ENCODE results near the gene ZCCHC17.
A peak's percentile ranks its signal among the peaks of the same experiment; 100 is the strongest.
"Not testable (repeated sequence)": the region's sequence is repeated elsewhere in the genome, so short reads cannot be mapped to it uniquely, and the experiment has no call there.

Gene ZCCHC17

DNA sequence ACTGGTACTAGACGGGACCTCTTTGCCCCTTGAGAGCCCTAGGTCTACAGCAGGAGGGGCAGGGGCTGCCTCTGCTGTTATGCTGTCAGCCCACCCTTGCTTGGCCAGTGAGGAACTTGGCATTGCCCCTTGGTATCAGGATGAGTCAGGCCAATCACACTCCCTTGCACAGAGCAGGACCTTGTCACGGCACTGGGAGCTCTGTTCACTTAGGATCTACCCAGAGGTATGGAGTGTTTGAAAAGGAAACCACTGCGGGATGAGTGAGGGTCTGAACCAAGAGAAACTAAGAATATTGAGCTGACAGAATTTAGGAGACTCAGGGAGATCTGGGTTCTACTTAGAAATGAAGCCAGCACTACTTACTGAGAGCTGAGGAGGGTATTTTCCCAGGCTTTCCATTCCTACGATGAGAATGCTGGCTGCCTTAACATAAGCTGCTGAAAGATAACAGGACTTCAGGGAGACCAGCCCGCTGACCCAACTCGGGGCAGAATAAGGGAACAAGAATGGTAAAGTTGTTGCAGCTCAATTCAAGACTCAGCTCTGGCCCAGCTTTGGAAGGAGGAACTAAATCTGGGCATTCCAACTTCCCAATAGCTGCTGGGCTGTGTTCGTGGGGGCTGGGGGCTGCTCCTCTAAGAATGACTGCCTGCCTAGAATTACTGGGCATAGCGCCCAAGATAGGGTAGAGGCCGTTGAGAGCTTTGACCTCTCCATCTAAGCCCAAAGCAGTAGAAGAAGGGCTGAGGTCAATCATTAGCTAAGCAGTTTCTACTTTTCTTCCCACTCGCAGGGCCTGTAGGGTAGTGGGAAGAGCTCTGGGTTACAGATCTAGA is 74.5 kb downstream of the ZCCHC17 start:
- no peak for DNase-seq

DNA sequence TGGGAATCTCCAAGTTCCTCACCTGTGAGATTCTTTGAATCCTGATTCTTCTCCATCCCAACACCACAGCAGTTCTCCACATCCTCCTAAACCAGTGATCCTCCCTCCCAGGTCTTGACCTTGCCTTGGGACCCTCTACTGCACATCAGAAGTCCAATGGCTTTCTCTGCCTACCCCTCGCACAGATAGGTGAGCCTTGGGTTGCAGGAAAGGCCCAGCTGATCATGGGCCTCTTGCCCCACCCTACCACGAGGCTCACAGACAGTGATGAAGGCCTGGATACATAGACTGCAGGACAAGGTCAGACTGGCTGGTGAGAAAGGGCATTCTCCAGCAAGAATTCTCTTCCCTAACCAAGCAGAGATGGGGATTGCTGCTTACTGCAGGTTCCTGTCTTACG is 75.2 kb downstream of the ZCCHC17 start:
- no peak for DNase-seq

GRCh38 chr1:31372751-31373055 is 75.9 kb downstream of the ZCCHC17 start:
- DNase-seq: no peak

DNA sequence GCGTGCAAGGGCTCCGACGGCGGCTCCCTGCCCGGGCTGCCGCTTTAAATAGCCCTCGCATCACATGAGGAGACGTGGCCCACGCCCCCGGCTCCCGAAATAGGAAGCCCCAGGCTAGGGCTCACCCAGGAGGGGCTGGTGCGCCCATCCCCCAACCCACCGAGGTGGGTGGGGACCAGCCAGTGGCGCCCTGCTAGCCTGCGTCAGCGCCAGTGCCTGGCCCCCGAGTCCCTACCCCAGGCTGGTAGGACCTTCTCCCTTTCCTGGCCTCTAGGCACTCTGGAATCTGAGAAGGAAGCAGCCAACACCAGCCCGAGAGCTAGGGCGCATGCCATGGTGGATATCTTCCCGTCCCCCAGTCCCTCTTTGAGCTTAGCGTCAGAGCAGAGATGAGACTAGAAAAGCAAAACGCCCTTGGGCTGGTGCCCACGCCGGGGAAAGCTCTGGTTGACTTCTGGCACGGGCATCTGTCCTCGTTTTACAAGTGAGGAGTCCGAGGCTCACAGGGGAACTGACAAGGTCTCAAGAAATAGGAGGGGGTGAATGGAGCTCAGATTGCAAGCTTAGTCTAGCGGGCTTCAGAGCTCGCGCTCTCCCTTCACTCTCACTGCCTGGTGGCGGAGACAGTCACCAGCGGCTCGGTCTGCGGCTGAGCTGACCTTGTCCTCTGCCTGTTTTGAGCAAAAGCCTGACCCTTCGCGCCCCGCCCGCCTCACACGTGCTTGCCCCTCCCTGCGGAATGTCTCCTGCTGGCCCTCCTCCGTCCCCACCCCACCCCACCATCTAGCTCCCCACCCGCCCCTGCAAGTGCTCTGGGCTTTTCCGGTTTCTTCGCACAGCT is 76.4 kb downstream of the ZCCHC17 start, which contains the start of gene FABP3:
Gene FABP3 (minus strand): TSS at position 21 of the 841 bp plus-strand sequence. CDS start 62 bp downstream, outside the sequence.
- peak; percentile 70 for DNase-seq

- DNase-seq: no peak
Observed at GRCh38 chr1:31373897-31374486, 77.2 kb downstream of the ZCCHC17 start.

DNA sequence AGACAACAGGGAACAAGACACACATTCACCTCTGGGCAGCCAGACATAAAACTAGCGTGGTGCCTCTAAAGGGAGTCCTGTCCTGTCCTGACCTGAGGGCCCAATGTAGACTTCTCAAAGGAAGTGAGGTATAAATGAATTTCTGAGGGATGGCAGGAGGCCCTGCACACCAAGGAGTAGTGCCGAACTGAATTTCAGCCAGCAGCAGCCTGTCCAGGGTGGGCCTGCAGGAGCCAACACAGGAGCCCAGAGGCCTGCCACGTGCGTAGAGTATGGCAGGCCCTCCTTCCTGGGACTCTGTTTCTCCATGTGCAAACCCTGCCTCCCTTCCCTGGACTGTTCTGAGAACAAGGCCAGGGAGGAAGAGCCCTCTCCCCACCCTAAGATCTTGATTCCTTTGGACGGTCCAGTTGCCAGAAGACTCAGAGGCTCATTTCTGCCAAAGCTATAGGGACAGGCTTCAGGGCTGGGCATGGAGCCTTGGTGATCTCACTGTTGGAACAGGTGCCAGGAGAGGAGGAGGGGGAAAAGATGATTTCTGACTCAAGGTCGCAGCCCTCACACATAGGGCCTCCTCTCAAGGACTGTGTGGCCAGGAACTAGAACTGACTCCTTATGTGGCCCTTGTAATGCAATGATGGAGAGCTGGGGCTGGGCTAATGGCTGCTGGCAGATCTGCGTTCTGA is 77.8 kb downstream of the ZCCHC17 start:
- no peak for DNase-seq

DNA sequence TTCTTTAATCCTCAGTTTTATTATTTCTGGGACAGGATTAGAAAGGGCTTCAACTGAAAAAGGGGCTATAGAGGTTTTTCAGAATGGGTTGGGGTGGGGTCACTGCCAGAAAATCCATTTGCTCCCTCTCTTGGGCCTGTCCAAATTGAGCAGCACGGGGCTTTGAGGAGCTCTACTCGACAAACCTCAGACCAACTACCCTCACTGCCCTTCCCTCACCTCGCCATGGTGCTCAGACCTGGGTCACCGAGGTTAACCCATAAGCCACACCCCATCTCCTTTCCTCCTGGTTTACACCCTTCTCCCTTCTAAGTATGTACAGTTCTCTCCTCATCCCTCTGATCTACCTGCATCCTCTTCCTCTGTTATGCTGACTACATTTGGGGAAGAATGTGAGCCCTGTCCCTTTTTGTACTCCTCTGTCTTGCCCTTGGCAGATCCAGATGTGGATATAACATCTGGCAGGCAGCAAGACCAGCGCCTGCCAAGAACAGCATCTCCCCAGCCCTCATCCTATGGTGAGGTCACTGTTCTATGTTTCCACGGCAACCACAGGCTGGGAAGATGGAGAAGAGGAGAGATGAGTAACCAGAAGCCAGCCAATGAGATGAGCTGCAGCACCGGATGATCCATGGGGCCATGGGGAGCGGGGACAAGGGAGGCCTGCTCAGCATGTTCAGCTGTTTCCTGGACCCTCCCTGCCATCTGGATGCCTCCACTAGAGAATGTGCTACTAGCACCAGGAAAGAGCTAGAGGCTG is 79.7 kb downstream of the ZCCHC17 start:
- peak; percentile 91 for DNase-seq

GRCh38 chr1:31377364-31377863 is 80.6 kb downstream of the ZCCHC17 start:
- no peak for DNase-seq

DNA sequence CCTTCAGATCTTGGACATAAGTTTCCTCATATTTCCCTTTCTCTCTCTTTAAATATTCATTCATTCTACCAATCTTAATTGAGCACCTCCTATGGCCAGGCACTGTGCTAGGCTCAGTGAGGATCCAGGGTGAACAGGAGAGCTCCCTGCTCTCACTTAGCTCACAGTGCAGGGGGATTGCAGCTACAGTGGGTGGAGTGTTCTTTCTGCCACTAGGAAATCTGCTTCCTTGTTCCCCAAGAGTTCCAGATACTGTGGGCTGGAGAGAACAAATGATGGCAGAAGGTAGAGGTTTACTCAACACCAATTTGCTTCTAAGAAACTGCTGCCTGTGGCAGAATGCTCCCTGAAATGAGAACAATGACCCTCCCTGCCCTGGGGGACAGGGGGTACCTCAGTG is 81.2 kb downstream of the ZCCHC17 start:
- DNase-seq: no peak

DNA sequence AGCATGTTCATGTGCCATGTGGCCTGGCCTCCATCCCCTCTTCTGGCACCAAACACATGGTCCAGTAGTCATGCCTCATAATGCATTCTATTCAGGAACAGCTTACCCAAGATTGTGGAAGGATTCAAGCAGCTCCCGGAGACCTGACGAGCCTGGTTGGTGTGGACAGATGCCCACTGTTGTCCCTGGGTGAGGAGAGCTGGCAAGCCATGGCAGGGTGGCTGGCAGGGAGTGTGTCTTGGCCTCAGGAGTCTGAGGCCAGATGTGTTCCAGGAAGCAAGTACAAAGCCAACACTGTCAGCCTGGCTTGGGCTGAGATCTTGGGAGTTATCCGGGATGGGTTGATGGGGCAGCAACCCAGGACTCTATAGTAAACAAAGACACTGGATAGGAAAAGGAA is 83.3 kb downstream of the ZCCHC17 start:
- peak; percentile 47 for DNase-seq

- DNase-seq: peak; percentile 53
Observed at GRCh38 chr1:31381394-31382294, 84.8 kb downstream of the ZCCHC17 start.

GRCh38 chr1:31382379-31382989 is 85.7 kb downstream of the ZCCHC17 start:
- DNase-seq: peak; percentile 75

DNA sequence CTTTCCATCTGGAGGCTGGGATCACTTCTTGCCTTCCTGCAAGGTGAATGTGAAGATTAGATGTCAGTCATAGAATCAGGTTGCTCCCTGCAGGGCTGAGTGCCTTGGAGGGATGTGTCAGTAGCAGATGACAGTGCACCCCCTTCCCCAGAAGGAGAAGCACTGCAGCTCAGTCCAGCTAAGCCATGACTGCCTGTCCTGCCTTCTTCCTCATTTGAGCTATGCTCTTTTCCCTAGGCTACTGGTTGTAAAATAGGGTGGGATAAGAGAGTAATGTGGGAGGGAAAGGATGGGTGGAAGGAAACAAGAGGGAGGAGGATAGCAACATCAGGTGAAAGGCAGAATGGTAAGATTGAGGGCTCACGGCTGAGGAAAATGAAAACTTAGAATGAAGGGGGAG is 87.1 kb downstream of the ZCCHC17 start:
- DNase-seq: peak; percentile 69

- not testable (repeated sequence) for DNase-seq
Observed at GRCh38 chr1:31386576-31387243, 89.9 kb downstream of the ZCCHC17 start.

DNA sequence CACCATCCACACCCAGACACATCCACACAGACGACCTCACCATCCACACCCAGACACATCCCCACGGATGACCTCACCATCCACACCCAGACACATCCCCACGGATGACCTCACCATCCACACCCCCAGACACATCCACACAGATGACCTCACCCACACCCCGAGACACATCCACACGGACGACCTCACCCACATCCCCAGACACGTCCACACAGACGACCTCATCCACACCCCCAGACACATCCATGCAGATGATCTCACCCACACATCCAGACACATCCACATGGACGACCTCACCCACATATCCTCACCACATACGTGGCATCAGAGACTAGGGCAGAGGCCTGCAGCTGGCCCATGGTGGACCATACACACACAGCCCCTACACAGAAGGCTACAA is 90.8 kb downstream of the ZCCHC17 start:
- no peak for DNase-seq

DNA sequence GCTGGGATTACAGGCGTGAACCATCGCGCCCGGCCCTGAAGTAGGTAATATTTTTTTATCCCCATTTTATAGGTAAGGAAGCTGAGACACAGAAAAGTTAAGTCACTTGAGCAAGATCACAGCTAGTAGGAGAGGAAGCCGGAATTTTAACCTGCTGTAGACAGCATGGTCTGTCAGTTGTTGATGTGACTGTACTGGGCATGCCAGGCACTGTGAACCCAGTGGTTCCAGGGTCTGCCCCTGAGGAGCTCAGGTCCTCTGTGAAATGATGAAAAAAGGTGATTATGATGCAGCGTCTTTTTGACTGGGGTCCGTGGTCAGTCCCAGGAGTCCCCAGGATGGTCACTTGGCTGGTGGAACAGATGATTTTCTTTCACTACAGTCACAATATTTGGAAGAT is 92.8 kb downstream of the ZCCHC17 start:
- DNase-seq: no peak

DNA sequence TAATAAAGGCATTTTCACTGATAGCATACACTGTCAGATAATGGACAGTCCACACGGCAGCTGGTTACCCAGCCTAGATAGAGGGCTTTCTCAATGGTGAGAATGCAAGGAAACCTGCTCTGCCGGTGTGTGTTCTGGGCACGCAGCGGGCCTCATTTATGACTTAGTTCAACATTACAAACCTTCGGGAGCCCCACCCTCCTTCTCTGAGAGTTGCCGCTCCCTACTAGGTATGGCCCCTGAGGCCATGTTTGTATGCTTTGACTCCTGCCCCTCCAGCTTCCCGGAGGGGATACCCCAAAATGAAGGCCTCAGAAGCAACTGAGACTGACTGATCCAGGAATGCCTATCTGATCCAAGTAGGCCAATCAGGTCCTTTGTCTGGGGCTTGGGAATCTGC is 93.2 kb downstream of the ZCCHC17 start:
- no peak for DNase-seq

DNA sequence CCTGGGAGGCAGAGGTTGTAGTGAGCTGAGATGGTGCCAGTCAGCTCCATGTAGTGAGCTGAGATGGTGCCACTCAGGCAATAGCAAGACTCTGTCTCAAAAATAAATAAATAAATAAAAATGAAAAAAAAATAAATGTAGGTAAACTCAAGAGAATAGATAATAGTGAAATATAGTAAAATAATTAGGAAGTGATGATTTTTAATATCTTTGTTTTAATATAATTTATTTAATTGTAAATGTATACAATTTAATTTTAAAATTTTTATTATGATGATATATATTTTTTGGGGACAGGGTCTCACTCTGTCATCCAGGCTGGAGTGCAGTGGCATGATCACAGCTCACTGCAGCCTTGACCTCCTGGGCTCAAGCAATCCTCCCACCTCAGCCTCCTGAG is 96.6 kb downstream of the ZCCHC17 start:
- DNase-seq: no peak

- DNase-seq: peak; percentile 91
Observed at GRCh38 chr1:31394584-31395193, 97.9 kb downstream of the ZCCHC17 start.
